Upper lobe of left lung (tissue), 4 donors: ENCODE measurements around the gene CS.
"Not testable (repeated sequence)": the region's sequence is repeated elsewhere in the genome, so short reads cannot be mapped to it uniquely, and the experiment has no call there.

Experiments used
- CTCF ChIP-seq, 6 experiments: fragments of 450-650 bp in 4 of 6; fragments of 200-600 bp in 2 of 6; sonication (generic) in 2 of 6; IDR thresholded peaks; one replicate each; pipeline ENCODE4 v1.5.1; 2016 to 2019; ENCODE audit warnings: antibody characterized with exemption in 6 of 6
- POLR2A ChIP-seq, 4 donors: fragments of 450-650 bp; IDR thresholded peaks; one replicate each; pipeline ENCODE4 v1.5.1; 2016 to 2017; ENCODE audit warnings: antibody characterized with exemption in 4 of 4, mild to moderate bottlenecking in 2 of 4

- TF ChIP-seq POLR2A, CTCF (IDR thresholded peaks at IDR 0.05): not testable (repeated sequence)
Measured at GRCh38 chr12:56272468-56272867, 27.7 kb downstream of the CS start.
